ENCODE measurements around the gene RNASE9.

- TF ChIP-seq, protein P1, sequence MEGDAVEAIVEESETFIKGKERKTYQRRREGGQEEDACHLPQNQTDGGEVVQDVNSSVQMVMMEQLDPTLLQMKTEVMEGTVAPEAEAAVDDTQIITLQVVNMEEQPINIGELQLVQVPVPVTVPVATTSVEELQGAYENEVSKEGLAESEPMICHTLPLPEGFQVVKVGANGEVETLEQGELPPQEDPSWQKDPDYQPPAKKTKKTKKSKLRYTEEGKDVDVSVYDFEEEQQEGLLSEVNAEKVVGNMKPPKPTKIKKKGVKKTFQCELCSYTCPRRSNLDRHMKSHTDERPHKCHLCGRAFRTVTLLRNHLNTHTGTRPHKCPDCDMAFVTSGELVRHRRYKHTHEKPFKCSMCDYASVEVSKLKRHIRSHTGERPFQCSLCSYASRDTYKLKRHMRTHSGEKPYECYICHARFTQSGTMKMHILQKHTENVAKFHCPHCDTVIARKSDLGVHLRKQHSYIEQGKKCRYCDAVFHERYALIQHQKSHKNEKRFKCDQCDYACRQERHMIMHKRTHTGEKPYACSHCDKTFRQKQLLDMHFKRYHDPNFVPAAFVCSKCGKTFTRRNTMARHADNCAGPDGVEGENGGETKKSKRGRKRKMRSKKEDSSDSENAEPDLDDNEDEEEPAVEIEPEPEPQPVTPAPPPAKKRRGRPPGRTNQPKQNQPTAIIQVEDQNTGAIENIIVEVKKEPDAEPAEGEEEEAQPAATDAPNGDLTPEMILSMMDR (IDR thresholded peaks at IDR 0.05 in 4 of 5, conservative IDR thresholded peaks at IDR 0.05 in 1 of 5), result no peak
- TF ChIP-seq POLR2A (IDR thresholded peaks at IDR 0.05), result no peak
Observed at GRCh38 chr14:20550926-20551325, 9.9 kb downstream of the RNASE9 start.
